ENCODE results near the gene FBXW4. TPM values are rescaled to one million over a fixed set of nuclear protein-coding genes. Genes with fewer than 3 reads are reported as not detected.

FBXW4 gene
- total and polyA plus RNA-seq, 2 of the 8 experiments (the other 6 are each of a cell fraction or from before 2014, with no cell fraction given): 29.0 to 32.8 TPM

DNA sequence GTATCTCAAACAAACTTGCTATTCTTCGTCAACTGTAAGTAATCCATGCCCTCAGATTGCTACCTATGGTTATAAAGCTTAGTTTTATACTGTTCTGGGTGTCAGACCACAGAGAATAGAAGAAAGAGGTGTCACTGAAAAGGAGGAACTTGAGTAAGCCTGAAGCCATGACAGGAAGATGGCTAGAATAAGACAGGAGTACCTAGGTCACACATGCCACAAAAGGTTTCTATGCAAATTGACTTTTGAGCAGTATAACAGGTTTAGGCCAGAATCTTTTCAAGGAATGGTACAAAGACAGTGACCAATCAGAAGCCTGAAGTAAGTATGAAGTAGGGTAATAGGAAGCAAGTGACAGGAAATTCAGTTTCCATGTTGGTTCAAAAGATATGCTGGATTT, 23.5 kb downstream of the FBXW4 start:
- POLR2A ChIA-PET (ENCODE audit: partially characterized antibody): no interaction called here
- no peak overlapping the region for H4K91ac ChIP-seq (replicated peaks; ENCODE audit: insufficient read length, low read length)
- H2BK120ac ChIP-seq (replicated peaks; ENCODE audit: low read depth, low read length): no peak overlapping the region
- no peak overlapping the region for H3K18ac ChIP-seq (ENCODE audit: extremely low read depth, low read length)
- no peak overlapping the region for H3K56ac ChIP-seq (replicated peaks; ENCODE audit: insufficient read length, low read depth, low read length)
- H3K27me3 ChIP-seq (replicated peaks in 1 of 4; ENCODE audit: control insufficient read depth in 3 of 4, extremely low read depth in 1 of 4, insufficient read depth in 3 of 4, low read length in 3 of 4): no peaks in the 10 kb centered on the region
- WGBS, 2 experiments (ENCODE audit: extremely low coverage in 1 of 2, insufficient coverage in 1 of 2, insufficient read length in 1 of 2, insufficient replicate concordance in 2 of 2, low coverage in 1 of 2, low lambda C conversion rate in 2 of 2, missing lambda C conversion rate in 1 of 2): 96% methylated on average over 1 of the region's 1 CpG; no CpG with 5 or more reads in 1 of the 2 experiments
- H2BK12ac ChIP-seq (ENCODE audit: low read depth, low read length): no peak overlapping the region
- no peak overlapping the region for H3K9ac ChIP-seq (replicated peaks in 1 of 4; ENCODE audit: extremely low read depth in 1 of 4, low read depth in 3 of 4, low read length in 3 of 4)
- no peak overlapping the region for H2AFZ ChIP-seq (ENCODE audit: low read length)
- no peaks in the 10 kb centered on the region for H3K23me2 ChIP-seq (ENCODE audit: low read depth, low read length)
- no peaks in the 10 kb centered on the region for H3K79me2 ChIP-seq (ENCODE audit: control insufficient read depth in 1 of 2, insufficient read depth in 2 of 2, low read length in 2 of 2)
- H4K5ac ChIP-seq (ENCODE audit: insufficient read length, low read depth, low read length): no peak overlapping the region
- no peaks in the 10 kb centered on the region for H3K4me1 ChIP-seq (replicated peaks in 1 of 4; ENCODE audit: control insufficient read depth in 3 of 4, insufficient read depth in 4 of 4, low read length in 3 of 4)
- no peak overlapping the region for H3K23ac ChIP-seq (ENCODE audit: insufficient read length)
- H3K4ac ChIP-seq (replicated peaks; ENCODE audit: insufficient read length, low read depth, low read length): no peak overlapping the region
- H3K4me2 ChIP-seq (ENCODE audit: insufficient read depth in 1 of 2, low read depth in 2 of 2, low read length in 2 of 2): no peak overlapping the region
- H3K36me3 ChIP-seq (ENCODE audit: control insufficient read depth in 2 of 4, insufficient read depth in 4 of 4, low read length in 3 of 4): peaks cover 4 to 26% (median 13%) of the 10 kb centered on the region in 4 experiments; a peak in 7 of 8 replicates
- H2BK20ac ChIP-seq (ENCODE audit: low read length): no peak overlapping the region
- H2BK5ac ChIP-seq (ENCODE audit: low read depth, low read length): no peak overlapping the region
- no peak for TF ChIP-seq JUN (IDR thresholded peaks at IDR 0.05; ENCODE audit: low read depth, low read length)
- no peak for TF ChIP-seq SIRT6 (IDR thresholded peaks at IDR 0.05; ENCODE audit: low read length)
- TF ChIP-seq, protein P1, sequence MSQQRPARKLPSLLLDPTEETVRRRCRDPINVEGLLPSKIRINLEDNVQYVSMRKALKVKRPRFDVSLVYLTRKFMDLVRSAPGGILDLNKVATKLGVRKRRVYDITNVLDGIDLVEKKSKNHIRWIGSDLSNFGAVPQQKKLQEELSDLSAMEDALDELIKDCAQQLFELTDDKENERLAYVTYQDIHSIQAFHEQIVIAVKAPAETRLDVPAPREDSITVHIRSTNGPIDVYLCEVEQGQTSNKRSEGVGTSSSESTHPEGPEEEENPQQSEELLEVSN (IDR thresholded peaks at IDR 0.05): no peak
- no peak for TF ChIP-seq USF2 (IDR thresholded peaks at IDR 0.05; ENCODE audit: low read length)
- TF ChIP-seq CHD2 (IDR thresholded peaks at IDR 0.05; ENCODE audit: low read length): no peak
- TF ChIP-seq TAF1 (IDR thresholded peaks at IDR 0.05; ENCODE audit: low read depth, low read length): no peak
- TF ChIP-seq TBP (IDR thresholded peaks at IDR 0.05; ENCODE audit: low read depth, low read length): no peak
- no peak for TF ChIP-seq BRCA1 (IDR thresholded peaks at IDR 0.05; ENCODE audit: low read depth, low read length)
- H3K27ac ChIP-seq (ENCODE audit: low read depth, low read length): no peak overlapping the region
- H3K4me3 ChIP-seq (ENCODE audit: extremely low read depth in 1 of 4, insufficient read depth in 2 of 4, low read depth in 3 of 4, low read length in 4 of 4): no peak overlapping the region
- no peak overlapping the region for H4K8ac ChIP-seq (ENCODE audit: extremely low read depth, insufficient read depth, low read length)
- H2BK15ac ChIP-seq (ENCODE audit: low read length): no peak overlapping the region
- H3K14ac ChIP-seq (ENCODE audit: insufficient read length): no peak overlapping the region
- FAIRE-seq (no peak), DNase-seq (ENCODE audit: low read depth in 1 of 2, low spot score in 2 of 2) (no peak)
- no peak overlapping the region for H2AK5ac ChIP-seq (ENCODE audit: low read depth, low read length)
- H3K79me1 ChIP-seq (ENCODE audit: low read depth, low read length): no peaks in the 10 kb centered on the region
- peaks cover 0 to 3% of the 10 kb centered on the region in 2 experiments; a peak in 2 of 4 replicates for H3K9me3 ChIP-seq (ENCODE audit: insufficient read depth in 2 of 2, low read depth in 1 of 2, low read length in 1 of 2)
- CTCF ChIA-PET (ENCODE audit: partially characterized antibody): interaction anchor here (1.2 to 1.5 kb wide), 3 partner anchors 9 to 69 kb away, joined by 3 to 4 read pairs (median 3); no protein-coding TSS in a partner anchor
- H4K20me1 ChIP-seq (replicated peaks in 1 of 2; ENCODE audit: control insufficient read depth in 1 of 2, insufficient read depth in 2 of 2, low read length in 2 of 2): no peaks in the 10 kb centered on the region

All from H1 (cell line).